Hematopoietic multipotent progenitor cell treated with erythropoietin and hydrocortisone succinate and interleukin-3 and kit ligand, for 15 days (in vitro differentiated cells): Measurements from ENCODE around the gene GPR55.

ENCODE experiments used
- DNase-seq: peaks from one replicate; pipeline ENCODE4 v3.0.0-alpha.2; 2015; ENCODE audit warnings: low spot score

Gene GPR55

DNA sequence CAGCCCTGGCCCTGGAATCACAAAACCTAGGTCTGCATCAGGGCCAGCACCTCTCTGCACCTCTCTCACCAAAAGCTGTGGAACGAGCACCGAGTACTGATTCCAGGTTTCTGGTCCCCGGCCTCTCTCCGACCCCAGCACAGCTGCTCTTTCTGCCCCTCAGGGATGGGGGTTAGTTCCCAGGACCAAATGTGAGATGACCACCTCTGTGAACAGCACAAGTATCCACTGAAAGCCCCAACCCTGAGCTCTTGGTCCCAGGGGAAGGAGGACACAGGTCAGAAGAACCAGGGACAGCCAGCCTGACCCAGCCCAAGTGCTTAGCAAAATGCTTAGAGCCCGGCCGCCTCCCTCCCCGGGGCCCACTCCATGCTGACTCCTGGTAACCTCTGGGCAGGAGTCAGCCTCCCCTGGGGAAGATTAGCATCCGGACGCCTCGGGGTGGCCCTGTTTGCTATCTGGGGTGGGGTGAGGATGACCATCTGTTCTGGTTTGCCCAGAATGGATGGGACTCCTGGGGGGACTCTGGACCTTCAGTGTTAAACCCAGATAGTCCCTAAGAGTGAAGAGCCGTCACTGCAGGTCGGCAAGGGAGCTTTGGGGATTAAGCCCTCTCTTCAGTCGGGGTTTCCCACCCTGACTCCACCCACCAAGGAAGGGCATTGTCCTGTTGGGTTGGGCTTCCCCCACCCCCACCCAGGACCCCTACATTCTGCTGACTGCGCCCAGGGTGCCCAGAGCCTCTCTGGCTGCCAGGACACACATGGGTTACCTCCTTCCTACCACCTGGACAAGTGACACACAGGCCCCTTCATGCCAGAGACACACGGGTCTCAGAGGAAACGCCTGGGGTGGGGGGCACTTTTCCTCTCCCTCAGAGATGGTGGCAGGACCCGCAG lies 9.4 kb upstream of the GPR55 start:
- no peak for DNase-seq

DNA sequence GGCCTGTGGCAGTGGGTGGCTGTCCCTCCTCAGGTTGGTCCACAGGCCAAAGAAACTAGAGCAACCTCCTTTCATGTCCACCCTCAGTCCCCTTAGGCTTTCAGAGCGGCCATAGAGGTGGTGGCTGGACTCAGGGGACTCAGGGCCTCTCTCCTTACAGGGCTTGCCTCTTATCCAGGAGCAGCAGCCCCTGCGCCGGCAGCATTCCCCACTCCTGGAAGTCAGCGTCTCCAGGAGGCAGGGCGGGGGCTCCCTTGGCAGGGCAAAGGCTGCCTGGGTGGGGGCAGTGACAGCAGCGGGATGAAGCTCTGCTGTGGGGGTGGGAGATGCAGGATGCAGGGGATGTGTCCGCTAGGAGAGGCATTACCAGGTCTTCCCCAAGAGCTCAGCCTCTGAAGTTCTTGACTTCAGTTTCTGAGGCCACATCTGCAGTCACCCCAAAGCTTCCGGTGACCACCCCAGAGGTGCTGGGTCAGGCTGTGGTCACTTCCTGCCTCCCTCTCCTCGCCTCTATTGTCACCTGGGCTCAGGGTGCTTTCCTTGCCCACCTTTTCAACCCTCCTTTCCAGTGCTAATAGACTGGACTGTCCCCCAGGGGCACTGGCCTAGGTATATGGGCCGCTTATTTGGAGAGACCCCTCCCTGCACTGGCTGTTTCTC lies 8.6 kb upstream of the GPR55 start:
- DNase-seq = no peak

DNA sequence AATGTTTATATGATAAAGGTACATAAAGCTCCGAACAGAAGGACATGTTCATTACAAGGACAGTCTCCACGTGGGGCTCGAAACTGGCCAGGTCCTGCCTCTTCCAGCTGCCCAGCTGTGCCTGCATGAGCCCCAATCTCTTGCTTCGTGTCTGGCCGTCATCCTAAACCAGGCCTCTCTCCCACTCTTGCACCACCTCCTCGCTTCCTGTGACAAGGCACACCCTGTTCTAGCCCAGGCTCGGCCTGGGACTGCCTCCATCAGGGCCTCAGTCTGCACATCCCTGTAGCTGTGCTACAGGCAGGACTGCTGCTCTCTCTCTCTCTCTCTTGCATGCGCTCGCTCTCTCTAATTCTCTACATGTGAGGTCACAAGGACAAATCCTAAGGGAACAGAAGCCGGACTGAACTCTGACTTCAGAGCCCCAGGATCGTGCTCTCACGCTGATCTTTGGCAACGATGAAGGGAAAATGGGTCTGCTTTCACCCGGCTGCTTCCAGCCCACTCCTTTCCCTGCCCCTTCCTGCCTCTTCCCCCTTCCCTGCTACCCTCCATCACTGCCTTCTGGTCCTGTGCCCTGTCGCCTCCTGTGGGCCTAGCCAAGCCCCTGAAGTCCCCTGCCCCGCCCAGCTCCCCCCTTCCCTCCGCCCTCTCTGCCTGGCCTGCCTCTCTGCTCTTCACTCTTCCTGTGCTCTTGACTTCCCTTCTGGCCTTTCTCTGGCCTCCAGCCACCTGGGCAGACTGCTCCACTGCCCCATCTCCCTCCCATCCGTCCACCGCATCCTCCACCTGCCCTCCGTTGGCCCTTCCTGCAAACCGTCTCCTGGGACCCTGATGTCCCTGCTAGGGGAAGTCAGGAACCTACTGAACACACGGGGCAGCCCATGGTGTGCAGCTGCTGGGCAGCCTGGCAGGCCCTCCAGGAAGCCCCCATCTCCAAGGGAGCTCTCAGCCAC lies 7.8 kb upstream of the GPR55 start:
- DNase-seq = no peak

DNA sequence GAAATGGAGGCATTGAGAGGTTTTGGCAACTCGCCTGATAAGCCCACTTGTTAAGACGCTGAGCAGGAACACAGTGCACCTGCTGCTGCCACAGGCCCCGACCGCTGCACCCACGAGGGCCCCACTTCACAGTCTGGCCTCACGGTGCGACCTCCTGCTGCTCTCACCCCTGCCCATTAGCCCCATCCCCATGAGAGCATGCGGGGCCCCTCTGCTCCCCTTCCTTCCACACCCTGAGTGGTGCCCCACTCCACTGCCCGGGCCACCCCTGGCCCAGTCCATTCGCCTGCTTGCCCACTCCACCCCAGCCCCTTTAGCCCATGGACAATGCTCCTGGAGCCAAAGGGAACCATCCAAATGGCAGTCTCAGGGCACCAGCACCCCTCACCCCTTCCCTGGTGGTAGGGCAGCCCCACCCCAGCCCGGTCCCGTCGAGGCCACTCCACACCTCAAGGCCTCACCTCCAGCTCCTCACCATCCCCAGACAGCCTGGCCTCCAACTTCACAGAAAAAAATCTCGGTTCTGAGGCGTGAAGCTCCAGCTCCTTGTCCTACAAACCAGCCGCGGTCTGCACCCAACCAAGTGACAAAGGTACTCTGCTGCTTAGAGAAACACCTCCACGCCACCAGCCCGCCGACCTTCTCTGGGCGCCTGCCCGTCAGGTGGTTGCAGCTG lies 6.7 kb upstream of the GPR55 start:
- no peak for DNase-seq

DNA sequence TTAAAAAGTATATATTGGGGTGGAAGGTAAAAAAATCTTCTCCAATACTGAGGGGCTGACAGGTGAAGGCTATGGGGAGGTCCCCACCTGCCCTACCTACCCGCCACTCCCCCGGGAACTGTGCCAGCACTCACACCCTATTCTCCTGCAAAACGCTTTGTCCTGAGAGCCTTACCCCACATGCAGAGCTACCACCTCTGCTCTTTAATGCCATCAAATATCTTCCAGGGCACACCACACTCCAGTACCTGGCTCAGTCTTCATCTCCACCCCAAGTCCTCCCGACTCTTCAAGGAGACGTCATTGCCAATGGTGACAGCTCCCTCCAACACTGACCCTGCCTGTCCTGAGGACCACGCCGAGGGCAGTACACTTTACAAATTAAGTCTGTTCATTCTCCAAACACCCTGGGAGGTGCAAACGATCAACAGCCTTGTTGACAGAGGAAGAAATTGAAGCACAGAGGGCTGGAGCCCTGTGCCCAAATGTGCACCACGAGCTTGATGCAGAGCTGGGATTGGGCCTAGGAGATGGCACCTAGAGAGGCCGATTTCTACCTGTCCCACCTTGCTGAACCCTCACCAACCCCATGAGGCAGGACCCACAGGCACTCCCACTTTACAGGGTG lies 6.0 kb upstream of the GPR55 start:
- no peak for DNase-seq

DNA sequence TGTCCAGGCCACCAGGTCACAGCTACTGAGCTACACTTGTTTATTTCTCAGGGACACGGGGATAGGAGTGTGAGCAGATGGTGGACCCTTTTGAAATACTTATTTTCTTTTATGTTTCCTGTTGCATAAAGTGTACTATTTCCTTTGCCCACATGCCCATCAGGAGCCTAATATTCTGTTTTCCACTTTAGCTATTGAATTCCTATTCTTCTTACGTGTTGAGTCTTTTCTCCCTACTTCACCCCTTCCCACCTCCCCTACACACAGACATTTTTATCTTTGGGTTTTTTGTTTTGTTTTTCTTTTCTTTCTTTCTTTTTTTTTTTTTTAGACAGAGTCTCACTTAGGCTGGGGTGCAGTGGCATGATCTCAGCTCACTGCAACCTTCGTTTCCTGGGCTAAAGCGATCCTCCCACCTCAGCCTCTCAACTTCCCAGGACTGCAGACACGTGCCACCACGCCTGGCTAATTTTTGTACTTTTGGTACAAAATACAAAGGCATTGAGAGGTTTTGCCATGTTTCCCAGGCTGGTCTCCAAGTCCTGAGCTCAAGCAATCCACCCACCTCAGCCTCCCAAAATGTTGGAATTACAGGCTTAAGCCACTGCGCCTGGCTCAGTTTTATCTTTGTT lies 5.2 kb upstream of the GPR55 start:
- no peak for DNase-seq

DNA sequence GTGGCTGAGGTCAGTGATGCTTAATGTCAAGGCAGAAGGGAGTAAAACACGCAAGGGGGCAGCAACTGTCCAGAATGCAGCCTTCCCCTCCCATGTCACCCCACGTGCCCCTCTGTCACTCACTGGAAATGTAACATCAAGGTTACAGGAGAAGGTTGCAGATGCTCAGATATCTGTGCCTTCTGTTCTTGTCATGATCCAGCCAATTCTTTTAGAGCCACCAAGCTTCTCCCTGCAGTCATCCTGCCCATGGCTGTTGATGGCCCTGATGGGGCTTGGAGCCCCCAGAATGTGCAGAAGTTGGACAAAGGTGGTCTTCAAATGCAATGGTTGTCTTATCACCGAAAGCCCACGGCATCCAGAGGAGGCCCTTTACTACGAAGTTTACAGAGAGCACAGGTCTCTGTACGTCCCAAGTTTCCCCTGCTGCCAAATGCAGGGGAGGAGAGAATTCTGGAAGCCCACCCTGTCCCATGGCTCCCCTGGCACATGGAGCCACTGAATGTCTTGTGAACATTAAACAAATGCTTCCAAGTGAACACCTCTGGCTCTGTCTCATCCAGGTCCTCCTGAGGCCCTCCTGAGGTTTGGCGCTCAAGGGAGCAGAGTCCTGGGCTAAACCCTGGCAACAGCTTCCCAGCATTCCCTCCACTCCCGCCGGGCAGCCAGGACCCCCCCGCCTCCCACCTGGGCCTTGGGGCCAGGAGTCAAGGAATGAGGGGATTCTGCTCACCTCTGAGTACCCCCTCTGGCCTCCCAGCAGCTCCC lies 4.5 kb upstream of the GPR55 start:
- DNase-seq = no peak

DNA sequence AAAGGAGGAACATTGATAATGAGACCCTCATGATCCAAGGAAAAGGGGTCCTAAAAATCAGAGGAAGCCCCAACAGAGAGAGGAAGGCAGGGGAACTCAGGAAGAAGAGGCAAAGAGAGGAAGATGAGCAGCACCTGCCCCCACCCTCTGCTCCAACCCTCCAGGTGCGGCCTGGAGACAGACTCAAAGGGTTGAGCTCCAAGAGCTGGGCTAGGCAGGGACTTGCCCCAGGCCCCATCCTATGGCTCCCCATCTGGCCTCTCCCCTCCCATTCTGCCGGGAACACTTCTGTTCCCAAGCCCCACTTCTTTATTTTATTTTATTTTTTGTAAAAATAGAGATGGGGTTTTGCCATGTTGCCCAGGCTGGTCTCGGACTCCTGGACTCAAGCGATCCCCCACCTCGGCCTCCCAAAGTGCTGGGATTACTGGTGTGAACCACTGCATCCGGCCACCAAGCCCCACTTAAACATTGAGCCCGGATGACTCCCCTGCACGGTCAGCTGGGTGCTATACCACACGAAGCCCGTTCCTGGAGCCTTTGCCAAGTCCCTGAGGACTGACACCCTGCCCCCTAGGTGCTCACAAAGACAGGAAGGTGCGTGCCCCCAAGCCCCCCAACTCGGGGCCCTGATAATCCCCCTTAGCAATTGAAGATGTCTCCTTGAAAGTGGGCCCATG lies 3.8 kb upstream of the GPR55 start:
- no peak for DNase-seq

DNA sequence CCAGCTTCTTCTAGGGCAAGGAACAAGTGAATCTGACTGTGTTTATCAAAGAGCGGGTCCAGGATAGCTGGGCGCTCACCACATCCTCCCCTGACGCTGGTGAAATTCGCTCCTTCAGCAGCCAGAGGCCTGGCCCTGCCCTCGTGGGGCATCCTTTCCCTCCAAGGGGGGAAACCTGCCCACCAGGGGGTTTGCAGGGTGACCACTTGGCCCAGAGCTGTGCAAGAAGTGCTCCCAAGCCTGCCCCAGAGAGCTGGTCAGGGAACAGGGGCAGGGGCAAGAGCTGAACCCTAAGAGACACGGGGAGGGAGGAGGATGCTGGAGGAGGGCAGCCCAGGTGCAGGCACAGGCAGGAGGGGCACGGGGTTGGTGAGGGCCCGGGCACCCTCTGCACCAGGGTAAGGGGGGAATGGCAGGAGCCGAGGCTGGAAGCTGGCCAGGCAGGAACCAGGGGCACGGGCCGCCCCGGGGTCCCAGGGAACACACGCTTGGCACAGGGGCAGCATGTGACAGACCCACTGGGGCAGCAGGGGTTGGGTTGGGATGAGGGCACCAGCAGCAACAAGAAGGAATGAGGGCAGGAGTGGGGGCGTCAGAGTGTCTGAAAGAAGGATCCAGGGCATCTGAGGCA lies 2.8 kb upstream of the GPR55 start:
- DNase-seq = no peak

DNA sequence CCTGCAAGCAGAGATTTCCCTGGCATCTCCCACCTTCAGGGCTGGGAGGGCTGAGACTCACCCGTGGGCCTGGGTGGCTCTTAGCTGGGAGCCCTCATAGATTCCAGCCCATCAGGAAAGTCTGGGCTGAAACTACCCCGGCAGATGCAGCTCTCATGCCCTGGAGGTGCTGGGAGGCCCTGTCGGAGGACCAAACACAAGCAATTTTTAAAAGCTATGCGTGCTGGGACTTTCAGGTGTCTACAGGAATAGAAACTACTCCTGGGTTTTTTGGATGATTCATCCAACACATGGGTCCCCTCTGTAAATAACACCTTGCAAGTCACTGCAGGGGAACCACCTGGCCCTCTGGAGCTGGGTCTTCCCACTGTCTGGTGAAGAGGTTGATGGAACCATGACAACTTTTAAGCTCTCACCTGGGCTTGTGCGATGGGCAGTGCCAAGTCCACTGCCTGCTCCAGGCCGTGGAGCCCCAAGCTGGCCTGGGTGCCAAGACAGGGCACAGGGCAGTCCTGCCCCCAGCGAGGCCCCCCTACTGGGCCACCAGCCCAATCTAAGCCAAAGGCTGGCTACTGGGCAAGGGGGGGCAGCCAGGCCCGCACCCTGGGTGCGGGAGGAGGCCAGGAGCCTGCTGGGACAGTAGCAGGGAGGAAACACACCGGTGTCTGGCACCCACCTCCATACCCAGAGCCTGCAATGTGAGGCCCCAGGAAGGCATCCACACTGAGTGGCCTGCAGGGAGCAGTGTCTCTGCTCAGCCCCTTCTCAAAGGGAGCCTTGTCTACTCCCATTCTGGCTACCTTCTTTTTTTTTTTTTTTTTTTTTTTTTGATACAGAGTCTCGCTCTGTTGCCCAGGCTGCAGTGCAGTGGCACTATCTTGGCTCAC lies 1.1 kb upstream of the GPR55 start:
- DNase-seq = no peak

DNA sequence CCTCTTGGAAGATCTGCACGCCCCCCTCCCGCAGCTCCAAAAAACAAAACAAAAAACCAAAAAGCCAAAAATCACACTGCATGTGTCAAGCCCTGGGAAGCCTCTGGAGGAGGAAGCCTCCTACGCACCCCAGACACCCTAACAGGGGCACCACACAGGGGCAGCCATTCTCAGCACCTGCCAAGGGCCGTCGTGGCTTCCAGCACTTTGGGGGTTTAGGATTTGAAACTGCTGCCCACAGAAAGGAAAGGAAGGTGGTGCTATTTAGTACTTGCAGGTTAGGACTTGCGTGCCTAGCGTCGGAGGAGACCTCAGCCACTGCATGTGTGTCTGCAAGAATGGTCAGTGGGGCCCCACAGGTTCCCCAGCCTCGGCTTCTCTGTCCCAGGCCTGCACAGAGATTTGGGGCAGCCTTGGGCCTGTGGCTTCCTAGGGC lies 419 bp upstream of the GPR55 start:
- no peak for DNase-seq

DNA sequence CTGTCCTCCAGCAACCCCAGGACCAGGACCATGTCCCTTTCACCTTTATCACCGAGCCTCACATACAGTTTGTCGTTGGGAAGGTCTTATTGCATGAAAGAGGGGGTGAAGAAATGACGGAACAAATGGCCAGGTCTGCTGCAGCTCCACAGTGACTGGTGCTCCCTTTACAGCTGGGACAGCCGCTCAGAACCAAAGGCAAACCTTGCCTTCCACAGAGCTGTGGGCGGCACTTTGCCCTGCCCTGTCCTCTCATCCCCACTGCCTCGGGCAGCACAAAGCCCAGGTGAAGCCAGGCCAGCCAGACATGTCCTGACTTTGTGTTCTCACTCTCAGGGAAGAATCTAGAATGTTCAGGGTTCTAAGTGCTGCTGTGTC lies 961 bp downstream of the GPR55 start:
- no peak for DNase-seq

DNA sequence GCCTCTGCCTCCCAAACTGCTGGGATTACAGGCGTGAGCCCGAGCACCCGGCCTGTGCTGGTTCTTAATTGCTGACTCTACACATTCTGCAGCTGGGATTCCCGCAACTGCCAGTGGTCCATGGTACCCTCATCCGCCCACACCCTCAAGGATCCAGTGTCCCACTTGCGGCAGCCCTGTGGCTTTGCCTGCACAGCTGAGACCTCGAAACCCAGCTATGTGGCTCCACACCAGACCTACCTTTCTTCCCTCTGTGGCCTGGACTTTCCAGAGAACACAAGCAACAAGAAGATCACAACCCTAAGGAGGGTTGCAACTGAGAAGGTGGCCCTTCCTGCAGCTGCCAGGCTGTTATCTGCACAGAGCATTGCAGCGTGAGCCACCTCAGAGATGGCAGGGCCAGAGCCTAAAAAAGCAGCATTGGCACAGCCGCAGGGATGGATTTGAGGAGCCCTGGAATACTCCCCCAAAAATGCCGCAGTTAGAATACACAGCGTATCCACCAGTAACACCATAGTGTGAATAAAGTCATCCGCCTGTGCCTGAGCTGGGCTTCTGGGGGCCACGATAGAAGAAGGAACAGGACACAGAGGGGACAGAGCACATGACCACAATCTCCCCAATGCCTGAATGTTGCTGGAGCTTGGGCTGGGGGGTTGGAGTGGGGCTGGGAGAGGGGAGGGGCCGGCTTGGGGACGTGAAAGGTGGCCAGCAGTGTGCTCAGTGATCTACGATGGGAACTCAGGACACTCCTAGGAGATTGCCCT lies 1.9 kb downstream of the GPR55 start:
- no peak for DNase-seq

DNA sequence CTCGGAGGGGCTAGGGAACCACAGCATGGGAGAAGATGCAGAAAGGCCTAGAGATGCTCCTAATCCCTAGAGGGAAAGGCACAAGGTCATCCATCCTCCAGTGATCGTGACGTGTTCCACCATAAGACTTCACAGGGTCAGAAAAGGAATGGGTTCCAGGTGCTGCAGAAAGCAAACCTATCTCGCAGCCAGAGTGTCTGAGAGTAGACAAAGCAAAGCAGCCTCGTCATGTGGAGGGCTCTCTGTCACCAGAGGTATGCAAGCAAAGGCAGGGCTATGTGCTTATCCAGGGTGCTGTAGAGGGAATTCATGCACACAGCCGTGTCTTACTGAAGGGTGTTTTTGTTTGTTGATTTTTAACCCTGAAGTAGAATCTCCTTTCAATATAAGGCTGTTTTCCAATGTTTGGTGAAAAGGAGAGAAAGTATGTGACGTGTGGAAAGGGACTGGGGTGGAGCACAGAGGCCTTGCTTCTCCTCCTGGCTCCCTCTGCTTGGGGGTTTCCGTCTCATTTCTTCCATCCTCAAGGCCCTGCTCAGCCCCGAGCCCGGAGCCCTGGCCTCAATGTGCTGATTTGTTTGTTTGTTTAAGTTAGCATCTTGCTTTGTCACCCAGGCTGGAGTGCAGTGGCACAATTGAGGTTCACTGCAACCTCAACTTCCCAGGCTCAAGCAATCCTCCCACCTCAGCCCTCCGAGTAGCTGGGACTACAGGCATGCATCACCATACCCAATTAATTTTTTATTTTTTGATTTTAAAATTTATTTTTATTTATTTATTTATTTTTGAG lies 3.0 kb downstream of the GPR55 start:
- no peak for DNase-seq

DNA sequence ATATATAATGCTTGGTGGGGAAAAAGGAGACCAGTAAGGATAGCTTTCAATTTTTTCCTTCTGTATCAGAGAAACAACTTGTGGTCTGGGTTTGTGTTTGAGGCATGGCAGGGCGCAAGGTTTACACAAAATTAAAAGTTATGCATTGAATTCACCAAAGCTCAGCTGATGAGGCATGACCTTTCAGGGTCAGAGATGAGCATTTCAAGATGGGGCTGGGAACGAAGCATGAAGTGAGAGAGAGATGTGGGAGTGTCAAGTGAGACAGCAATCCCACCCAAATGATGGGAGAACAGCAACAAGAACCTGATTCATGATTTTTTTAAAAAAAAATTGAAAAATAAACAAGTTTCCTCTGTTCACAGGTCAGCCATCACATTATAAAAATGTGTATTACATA lies 4.9 kb downstream of the GPR55 start:
- no peak for DNase-seq

DNA sequence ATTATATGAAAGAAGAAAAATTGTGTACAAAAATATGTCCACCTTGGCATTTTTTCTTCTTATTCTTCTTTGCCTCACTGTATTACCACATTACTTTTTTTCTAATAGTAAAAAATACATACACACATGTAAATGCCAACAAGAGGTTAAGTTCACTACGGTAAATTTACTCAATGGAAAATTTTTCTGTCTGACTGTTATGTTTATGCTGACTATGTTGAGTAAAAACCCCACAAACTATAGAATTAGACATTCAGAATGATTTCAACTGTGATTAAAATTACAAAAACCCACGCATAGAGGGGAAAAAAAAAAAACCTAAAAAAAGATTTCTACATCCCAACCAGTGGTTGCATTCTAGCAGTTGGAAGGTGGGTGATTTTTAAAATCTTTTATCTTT lies 5.4 kb downstream of the GPR55 start:
- no peak for DNase-seq
